SH-SY5Y (cell line): Measurements from ENCODE around the gene COL19A1.

Experiments used
- GATA2 ChIP-seq: IDR thresholded peaks from 2 replicates; pipeline ENCODE4 v1.6.1; 2011; ENCODE audit warnings: mild to moderate bottlenecking, low read depth, low read length
- GATA3 ChIP-seq: IDR thresholded peaks from 2 replicates; pipeline ENCODE4 v1.6.1; 2011; ENCODE audit warnings: low read depth, mild to moderate bottlenecking, low read length, moderate library complexity

DNA sequence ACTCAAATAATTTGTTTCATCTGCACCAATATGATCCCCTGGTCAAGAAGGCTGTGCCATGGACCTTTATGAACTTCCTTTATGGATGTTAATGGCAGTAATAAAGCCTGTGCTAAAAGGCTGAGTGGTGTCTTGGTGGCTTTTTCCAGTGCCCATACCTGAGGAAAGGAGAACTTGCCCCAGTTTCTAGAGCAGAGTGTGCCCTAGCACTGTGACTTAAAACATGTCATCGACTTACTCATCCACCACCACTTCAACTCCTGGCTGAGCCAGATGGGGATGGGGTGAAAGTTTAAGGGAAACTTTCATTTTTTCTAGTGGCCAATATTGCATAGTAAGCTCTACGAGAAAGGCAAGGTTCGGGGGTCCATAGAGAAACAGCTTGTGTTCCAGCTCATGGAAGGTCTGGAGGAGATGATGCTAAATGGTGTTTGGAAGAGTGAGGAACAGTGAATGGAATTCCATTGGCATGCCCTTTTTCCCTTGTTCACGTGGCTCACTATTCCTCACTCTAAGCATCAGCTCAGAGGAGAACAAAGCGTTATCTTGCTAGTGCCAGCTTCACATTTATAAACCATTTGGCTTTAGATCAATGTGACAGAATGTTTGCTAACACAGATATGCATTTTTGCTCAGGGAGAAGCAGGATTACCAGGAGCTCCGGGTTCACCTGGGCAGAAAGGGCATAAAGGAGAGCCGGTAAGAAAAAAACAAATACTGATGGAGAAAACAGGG is 71.2 kb downstream of the COL19A1 start:
- TF ChIP-seq GATA2 (no peak), GATA3 (no peak)
